HEK293 (cell line): Measurements from ENCODE around the gene USP44.

Experiments
- EGR2 ChIP-seq: fragments of 450-650 bp; formaldehyde crosslinking; IDR thresholded peaks from 2 replicates; pipeline ENCODE4 v1.5.1; 2016; ENCODE audit warnings: low read depth, missing biosample characterization, missing genetic modification characterization
- OVOL3 ChIP-seq: fragments of 450-650 bp; formaldehyde crosslinking; IDR thresholded peaks from 2 replicates; pipeline ENCODE4 v1.5.1; 2016; ENCODE audit warnings: missing biosample characterization, missing genetic modification characterization
- REPIN1 ChIP-seq: fragments of 450-650 bp; formaldehyde crosslinking; IDR thresholded peaks from 2 replicates; pipeline ENCODE4 v1.5.1; 2017; ENCODE audit warnings: missing biosample characterization, missing genetic modification characterization, low read depth
- TRIM28 ChIP-seq: IDR thresholded peaks from 2 replicates; pipeline ENCODE4 v1.6.1; 2011; ENCODE audit warnings: low read length, control low read depth, borderline replicate concordance
- ZBTB48 ChIP-seq: fragments of 450-650 bp; formaldehyde crosslinking; IDR thresholded peaks from 2 replicates; pipeline ENCODE4 v1.5.1; 2016; ENCODE audit warnings: missing biosample characterization, missing genetic modification characterization
- ZBTB8A ChIP-seq: fragments of 450-650 bp; formaldehyde crosslinking; IDR thresholded peaks from 2 replicates; pipeline ENCODE4 v1.5.1; 2016; ENCODE audit warnings: missing biosample characterization, missing genetic modification characterization
- ZFP3 ChIP-seq: fragments of 450-650 bp; formaldehyde crosslinking; IDR thresholded peaks from 2 replicates; pipeline ENCODE4 v1.5.1; 2016; ENCODE audit warnings: low read depth, missing biosample characterization, missing genetic modification characterization
- ZNF138 ChIP-seq: fragments of 450-650 bp; formaldehyde crosslinking; IDR thresholded peaks from 2 replicates; pipeline ENCODE4 v1.5.1; 2016; ENCODE audit warnings: missing biosample characterization, missing genetic modification characterization, borderline replicate concordance
- ZNF146 ChIP-seq: fragments of 450-650 bp; formaldehyde crosslinking; IDR thresholded peaks from 2 replicates; pipeline ENCODE4 v1.5.1; 2016; ENCODE audit warnings: missing biosample characterization, missing genetic modification characterization
- ZNF174 ChIP-seq: fragments of 450-650 bp; formaldehyde crosslinking; IDR thresholded peaks from 2 replicates; pipeline ENCODE4 v1.5.0; 2017; ENCODE audit warnings: missing biosample characterization, mild to moderate bottlenecking, missing genetic modification characterization
- ZNF239 ChIP-seq: fragments of 450-650 bp; formaldehyde crosslinking; IDR thresholded peaks from 2 replicates; pipeline ENCODE4 v1.5.1; 2016; ENCODE audit warnings: missing biosample characterization, missing genetic modification characterization
- ZNF266 ChIP-seq: fragments of 450-650 bp; formaldehyde crosslinking; IDR thresholded peaks from 2 replicates; pipeline ENCODE4 v1.5.1; 2016; ENCODE audit warnings: missing biosample characterization, missing genetic modification characterization, low read depth
- ZNF324 ChIP-seq: fragments of 450-650 bp; formaldehyde crosslinking; IDR thresholded peaks from 2 replicates; pipeline ENCODE4 v1.5.1; 2016; ENCODE audit warnings: missing biosample characterization, missing genetic modification characterization
- ZNF354C ChIP-seq: fragments of 450-650 bp; formaldehyde crosslinking; IDR thresholded peaks from 2 replicates; pipeline ENCODE4 v1.5.1; 2016; ENCODE audit warnings: missing biosample characterization, missing genetic modification characterization, low read depth, borderline replicate concordance
- ZNF366 ChIP-seq: fragments of 450-650 bp; formaldehyde crosslinking; conservative IDR thresholded peaks from 2 replicates; pipeline ENCODE4 v1.5.1; 2016; ENCODE audit warnings: missing biosample characterization, missing genetic modification characterization
- ZNF394 ChIP-seq: fragments of 450-650 bp; formaldehyde crosslinking; IDR thresholded peaks from 2 replicates; pipeline ENCODE4 v1.5.1; 2016; ENCODE audit warnings: missing biosample characterization, missing genetic modification characterization, mild to moderate bottlenecking, moderate library complexity, borderline replicate concordance
- ZNF433 ChIP-seq: fragments of 450-650 bp; formaldehyde crosslinking; IDR thresholded peaks from 2 replicates; pipeline ENCODE4 v1.5.1; 2016; ENCODE audit warnings: missing biosample characterization, missing genetic modification characterization, low read depth
- ZNF555 ChIP-seq: fragments of 450-650 bp; formaldehyde crosslinking; conservative IDR thresholded peaks from 2 replicates; pipeline ENCODE4 v1.5.1; 2017; ENCODE audit warnings: missing biosample characterization, mild to moderate bottlenecking, missing genetic modification characterization, inconsistent platforms
- ZNF561 ChIP-seq: fragments of 450-650 bp; IDR thresholded peaks from 2 replicates; pipeline ENCODE4 v1.5.1; 2018; ENCODE audit warnings: missing biosample characterization, missing genetic modification characterization, borderline replicate concordance
- ZNF629 ChIP-seq: fragments of 450-650 bp; formaldehyde crosslinking; IDR thresholded peaks from 2 replicates; pipeline ENCODE4 v1.5.1; 2017; ENCODE audit warnings: missing biosample characterization, missing genetic modification characterization
- ZNF660 ChIP-seq: fragments of 450-650 bp; IDR thresholded peaks from 2 replicates; pipeline ENCODE4 v1.5.1; 2018; ENCODE audit warnings: missing biosample characterization, mild to moderate bottlenecking, missing genetic modification characterization
- ZNF701 ChIP-seq: fragments of 450-650 bp; formaldehyde crosslinking; IDR thresholded peaks from 2 replicates; pipeline ENCODE4 v1.5.1; 2016; ENCODE audit warnings: missing biosample characterization, missing genetic modification characterization
- ZNF776 ChIP-seq: fragments of 450-650 bp; formaldehyde crosslinking; IDR thresholded peaks from 2 replicates; pipeline ENCODE4 v1.5.0; 2017; ENCODE audit warnings: missing biosample characterization, missing genetic modification characterization, borderline replicate concordance
- ZNF791 ChIP-seq: fragments of 450-650 bp; formaldehyde crosslinking; IDR thresholded peaks from 2 replicates; pipeline ENCODE4 v1.5.1; 2016; ENCODE audit warnings: missing biosample characterization, missing genetic modification characterization
- TF ChIP-seq, protein P1 (sequence below): fragments of 450-650 bp; formaldehyde crosslinking; IDR thresholded peaks from 2 replicates; pipeline ENCODE4 v1.5.1; 2017; ENCODE audit warnings: missing biosample characterization, missing genetic modification characterization
- TF ChIP-seq, protein P2 (sequence below): fragments of 450-650 bp; formaldehyde crosslinking; IDR thresholded peaks from 2 replicates; pipeline ENCODE4 v1.5.1; 2016; ENCODE audit warnings: missing biosample characterization, missing genetic modification characterization
- TF ChIP-seq, protein P3 (sequence below): fragments of 450-650 bp; formaldehyde crosslinking; conservative IDR thresholded peaks from 2 replicates; pipeline ENCODE4 v1.5.1; 2016; ENCODE audit warnings: low read depth, missing biosample characterization, missing genetic modification characterization
- TF ChIP-seq, protein P4 (sequence below): fragments of 450-650 bp; formaldehyde crosslinking; IDR thresholded peaks from 2 replicates; pipeline ENCODE4 v1.5.1; 2016; ENCODE audit warnings: missing biosample characterization, missing genetic modification characterization, borderline replicate concordance

USP44 gene

DNA sequence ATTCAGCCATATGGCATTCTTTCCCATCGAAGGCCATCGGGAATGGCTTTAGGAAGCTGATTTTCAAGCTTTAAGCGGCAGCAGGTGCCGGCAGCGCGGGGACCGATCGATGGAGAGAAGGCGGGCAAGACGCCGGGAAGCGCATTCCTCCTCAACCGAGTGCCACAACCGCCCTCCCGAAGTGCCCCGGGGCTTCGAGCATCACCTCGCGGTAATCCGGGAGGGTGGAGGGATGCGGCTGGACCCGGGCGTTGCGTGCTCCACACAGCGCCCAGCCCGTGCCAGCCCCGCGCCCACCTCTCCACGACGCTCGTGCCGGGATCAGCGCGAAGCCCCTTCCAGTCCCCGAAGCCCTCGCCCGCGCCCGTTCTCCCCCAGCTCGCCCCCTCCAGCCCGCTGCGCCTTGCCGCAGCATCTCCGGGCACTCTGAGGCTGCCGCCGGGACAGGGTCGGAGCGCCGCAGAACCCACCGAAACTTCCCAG lies 3.2 kb downstream of the USP44 start (continued):
- no peak for TF ChIP-seq ZFP3 (tag by site-specific recombination)
- no peak for TF ChIP-seq ZNF324 (tag by site-specific recombination)
- TF ChIP-seq ZNF239 (tag by site-specific recombination), result no peak
- 0 out of 2 replicates have a peak, but pooled peaks have one; percentile 6 for TF ChIP-seq EGR2 (tag by site-specific recombination)
- TF ChIP-seq ZNF266 (tag by site-specific recombination), result no peak
- no peak; the same call in 1 of the 2 replicates for TF ChIP-seq ZBTB48 (tag by site-specific recombination)
- peak; percentile 96 for TF ChIP-seq ZBTB8A
- peak; percentile 63 for TF ChIP-seq ZNF366 (tag by site-specific recombination)
- no peak for TF ChIP-seq OVOL3 (tag by site-specific recombination)
- TF ChIP-seq, protein P1, sequence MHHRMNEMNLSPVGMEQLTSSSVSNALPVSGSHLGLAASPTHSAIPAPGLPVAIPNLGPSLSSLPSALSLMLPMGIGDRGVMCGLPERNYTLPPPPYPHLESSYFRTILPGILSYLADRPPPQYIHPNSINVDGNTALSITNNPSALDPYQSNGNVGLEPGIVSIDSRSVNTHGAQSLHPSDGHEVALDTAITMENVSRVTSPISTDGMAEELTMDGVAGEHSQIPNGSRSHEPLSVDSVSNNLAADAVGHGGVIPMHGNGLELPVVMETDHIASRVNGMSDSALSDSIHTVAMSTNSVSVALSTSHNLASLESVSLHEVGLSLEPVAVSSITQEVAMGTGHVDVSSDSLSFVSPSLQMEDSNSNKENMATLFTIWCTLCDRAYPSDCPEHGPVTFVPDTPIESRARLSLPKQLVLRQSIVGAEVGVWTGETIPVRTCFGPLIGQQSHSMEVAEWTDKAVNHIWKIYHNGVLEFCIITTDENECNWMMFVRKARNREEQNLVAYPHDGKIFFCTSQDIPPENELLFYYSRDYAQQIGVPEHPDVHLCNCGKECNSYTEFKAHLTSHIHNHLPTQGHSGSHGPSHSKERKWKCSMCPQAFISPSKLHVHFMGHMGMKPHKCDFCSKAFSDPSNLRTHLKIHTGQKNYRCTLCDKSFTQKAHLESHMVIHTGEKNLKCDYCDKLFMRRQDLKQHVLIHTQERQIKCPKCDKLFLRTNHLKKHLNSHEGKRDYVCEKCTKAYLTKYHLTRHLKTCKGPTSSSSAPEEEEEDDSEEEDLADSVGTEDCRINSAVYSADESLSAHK, result no peak
- TF ChIP-seq ZNF555 (tag by site-specific recombination), result no peak
- TF ChIP-seq ZNF776 (tag by site-specific recombination), result no peak
- no peak for TF ChIP-seq ZNF354C (tag by site-specific recombination)
- no peak; the same call in 1 of the 2 replicates for TF ChIP-seq ZNF394 (tag by site-specific recombination)
- no peak for TF ChIP-seq ZNF433 (tag by site-specific recombination)
- no peak for TF ChIP-seq ZNF146 (tag by site-specific recombination)
- no peak for TF ChIP-seq TRIM28
- 0 out of 2 replicates have a peak, but pooled peaks have one; percentile 62 for TF ChIP-seq REPIN1 (tag by site-specific recombination)
- TF ChIP-seq ZNF701, result no peak
- TF ChIP-seq ZNF174 (tag by site-specific recombination), result no peak
- no peak for TF ChIP-seq ZNF629 (tag by site-specific recombination)
- TF ChIP-seq ZNF660, result no peak
- TF ChIP-seq, protein P2, sequence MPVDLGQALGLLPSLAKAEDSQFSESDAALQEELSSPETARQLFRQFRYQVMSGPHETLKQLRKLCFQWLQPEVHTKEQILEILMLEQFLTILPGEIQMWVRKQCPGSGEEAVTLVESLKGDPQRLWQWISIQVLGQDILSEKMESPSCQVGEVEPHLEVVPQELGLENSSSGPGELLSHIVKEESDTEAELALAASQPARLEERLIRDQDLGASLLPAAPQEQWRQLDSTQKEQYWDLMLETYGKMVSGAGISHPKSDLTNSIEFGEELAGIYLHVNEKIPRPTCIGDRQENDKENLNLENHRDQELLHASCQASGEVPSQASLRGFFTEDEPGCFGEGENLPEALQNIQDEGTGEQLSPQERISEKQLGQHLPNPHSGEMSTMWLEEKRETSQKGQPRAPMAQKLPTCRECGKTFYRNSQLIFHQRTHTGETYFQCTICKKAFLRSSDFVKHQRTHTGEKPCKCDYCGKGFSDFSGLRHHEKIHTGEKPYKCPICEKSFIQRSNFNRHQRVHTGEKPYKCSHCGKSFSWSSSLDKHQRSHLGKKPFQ, result no peak
- no peak for TF ChIP-seq ZNF561 (tag by site-specific recombination)
- TF ChIP-seq, protein P3, sequence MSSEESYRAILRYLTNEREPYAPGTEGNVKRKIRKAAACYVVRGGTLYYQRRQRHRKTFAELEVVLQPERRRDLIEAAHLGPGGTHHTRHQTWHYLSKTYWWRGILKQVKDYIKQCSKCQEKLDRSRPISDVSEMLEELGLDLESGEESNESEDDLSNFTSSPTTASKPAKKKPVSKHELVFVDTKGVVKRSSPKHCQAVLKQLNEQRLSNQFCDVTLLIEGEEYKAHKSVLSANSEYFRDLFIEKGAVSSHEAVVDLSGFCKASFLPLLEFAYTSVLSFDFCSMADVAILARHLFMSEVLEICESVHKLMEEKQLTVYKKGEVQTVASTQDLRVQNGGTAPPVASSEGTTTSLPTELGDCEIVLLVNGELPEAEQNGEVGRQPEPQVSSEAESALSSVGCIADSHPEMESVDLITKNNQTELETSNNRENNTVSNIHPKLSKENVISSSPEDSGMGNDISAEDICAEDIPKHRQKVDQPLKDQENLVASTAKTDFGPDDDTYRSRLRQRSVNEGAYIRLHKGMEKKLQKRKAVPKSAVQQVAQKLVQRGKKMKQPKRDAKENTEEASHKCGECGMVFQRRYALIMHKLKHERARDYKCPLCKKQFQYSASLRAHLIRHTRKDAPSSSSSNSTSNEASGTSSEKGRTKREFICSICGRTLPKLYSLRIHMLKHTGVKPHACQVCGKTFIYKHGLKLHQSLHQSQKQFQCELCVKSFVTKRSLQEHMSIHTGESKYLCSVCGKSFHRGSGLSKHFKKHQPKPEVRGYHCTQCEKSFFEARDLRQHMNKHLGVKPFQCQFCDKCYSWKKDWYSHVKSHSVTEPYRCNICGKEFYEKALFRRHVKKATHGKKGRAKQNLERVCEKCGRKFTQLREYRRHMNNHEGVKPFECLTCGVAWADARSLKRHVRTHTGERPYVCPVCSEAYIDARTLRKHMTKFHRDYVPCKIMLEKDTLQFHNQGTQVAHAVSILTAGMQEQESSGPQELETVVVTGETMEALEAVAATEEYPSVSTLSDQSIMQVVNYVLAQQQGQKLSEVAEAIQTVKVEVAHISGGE, result no peak
- TF ChIP-seq ZNF791 (tag by site-specific recombination), result no peak
- TF ChIP-seq ZNF138 (tag by site-specific recombination), result no peak
- TF ChIP-seq, protein P4, sequence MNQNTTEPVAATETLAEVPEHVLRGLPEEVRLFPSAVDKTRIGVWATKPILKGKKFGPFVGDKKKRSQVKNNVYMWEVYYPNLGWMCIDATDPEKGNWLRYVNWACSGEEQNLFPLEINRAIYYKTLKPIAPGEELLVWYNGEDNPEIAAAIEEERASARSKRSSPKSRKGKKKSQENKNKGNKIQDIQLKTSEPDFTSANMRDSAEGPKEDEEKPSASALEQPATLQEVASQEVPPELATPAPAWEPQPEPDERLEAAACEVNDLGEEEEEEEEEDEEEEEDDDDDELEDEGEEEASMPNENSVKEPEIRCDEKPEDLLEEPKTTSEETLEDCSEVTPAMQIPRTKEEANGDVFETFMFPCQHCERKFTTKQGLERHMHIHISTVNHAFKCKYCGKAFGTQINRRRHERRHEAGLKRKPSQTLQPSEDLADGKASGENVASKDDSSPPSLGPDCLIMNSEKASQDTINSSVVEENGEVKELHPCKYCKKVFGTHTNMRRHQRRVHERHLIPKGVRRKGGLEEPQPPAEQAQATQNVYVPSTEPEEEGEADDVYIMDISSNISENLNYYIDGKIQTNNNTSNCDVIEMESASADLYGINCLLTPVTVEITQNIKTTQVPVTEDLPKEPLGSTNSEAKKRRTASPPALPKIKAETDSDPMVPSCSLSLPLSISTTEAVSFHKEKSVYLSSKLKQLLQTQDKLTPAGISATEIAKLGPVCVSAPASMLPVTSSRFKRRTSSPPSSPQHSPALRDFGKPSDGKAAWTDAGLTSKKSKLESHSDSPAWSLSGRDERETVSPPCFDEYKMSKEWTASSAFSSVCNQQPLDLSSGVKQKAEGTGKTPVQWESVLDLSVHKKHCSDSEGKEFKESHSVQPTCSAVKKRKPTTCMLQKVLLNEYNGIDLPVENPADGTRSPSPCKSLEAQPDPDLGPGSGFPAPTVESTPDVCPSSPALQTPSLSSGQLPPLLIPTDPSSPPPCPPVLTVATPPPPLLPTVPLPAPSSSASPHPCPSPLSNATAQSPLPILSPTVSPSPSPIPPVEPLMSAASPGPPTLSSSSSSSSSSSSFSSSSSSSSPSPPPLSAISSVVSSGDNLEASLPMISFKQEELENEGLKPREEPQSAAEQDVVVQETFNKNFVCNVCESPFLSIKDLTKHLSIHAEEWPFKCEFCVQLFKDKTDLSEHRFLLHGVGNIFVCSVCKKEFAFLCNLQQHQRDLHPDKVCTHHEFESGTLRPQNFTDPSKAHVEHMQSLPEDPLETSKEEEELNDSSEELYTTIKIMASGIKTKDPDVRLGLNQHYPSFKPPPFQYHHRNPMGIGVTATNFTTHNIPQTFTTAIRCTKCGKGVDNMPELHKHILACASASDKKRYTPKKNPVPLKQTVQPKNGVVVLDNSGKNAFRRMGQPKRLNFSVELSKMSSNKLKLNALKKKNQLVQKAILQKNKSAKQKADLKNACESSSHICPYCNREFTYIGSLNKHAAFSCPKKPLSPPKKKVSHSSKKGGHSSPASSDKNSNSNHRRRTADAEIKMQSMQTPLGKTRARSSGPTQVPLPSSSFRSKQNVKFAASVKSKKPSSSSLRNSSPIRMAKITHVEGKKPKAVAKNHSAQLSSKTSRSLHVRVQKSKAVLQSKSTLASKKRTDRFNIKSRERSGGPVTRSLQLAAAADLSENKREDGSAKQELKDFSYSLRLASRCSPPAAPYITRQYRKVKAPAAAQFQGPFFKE (tag by site-specific recombination), result no peak
